ENCODE measurements around the gene C1QB.
A peak's percentile ranks its signal among the peaks of the same experiment; 100 is the strongest.
"Not testable (repeated sequence)": the region's sequence is repeated elsewhere in the genome, so short reads cannot be mapped to it uniquely, and the experiment has no call there.

C1QB gene

GRCh38 chr1:22697980-22698379, 44.9 kb downstream of the C1QB start:
- no peak for DNase-seq (ENCODE audit: extremely low spot score)
- ChIA-PET POLR2A (no interaction called here), CTCF (interaction anchor here (0.8 kb wide), 1 partner anchor 266 kb away, joined by 3 read pairs; no protein-coding TSS in a partner anchor)
- TF ChIP-seq, protein P1, sequence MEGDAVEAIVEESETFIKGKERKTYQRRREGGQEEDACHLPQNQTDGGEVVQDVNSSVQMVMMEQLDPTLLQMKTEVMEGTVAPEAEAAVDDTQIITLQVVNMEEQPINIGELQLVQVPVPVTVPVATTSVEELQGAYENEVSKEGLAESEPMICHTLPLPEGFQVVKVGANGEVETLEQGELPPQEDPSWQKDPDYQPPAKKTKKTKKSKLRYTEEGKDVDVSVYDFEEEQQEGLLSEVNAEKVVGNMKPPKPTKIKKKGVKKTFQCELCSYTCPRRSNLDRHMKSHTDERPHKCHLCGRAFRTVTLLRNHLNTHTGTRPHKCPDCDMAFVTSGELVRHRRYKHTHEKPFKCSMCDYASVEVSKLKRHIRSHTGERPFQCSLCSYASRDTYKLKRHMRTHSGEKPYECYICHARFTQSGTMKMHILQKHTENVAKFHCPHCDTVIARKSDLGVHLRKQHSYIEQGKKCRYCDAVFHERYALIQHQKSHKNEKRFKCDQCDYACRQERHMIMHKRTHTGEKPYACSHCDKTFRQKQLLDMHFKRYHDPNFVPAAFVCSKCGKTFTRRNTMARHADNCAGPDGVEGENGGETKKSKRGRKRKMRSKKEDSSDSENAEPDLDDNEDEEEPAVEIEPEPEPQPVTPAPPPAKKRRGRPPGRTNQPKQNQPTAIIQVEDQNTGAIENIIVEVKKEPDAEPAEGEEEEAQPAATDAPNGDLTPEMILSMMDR (IDR thresholded peaks at IDR 0.05; ENCODE audit: control extremely low read depth, extremely low read depth, low read depth, missing control alignments) = no peak

DNA sequence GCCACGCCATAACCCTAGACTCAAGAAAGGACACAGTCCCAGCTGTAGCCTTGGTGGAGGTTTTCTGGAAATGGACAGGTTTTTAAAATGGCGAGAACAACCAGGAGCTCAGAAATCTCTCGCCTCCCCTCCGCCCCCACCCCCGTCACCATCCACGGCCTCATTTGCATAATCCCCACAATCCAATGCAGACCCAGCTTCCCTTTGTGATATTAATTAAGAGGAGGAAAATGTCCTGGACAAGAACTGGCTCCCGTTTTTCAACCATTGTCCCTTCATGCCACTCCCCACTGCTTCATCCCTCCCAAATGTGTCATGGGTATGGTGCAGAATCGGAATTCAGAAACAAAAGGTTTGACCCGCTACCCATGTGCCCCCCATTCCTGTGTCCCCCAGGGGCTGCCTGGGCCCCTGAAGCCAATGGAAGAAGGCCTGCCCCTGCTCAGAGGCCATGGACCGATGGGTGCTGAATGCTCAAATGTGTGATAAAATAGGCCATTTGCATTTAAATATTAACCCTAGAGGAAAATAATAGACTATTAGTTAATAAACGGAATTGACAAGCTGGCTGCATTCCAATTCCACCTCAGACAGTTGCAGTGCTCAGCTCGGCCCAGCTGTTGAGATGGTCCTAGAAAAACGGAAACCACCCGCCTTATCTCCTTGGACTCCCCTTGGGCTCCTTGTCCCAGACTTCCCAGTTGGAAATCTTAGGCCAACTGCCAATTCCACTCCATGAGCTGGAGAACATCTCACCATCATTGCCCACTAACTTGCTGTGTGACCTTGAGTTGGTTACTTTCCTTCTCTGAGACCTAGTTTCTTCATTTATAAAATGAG, 46.9 kb downstream of the C1QB start:
- ChIA-PET CTCF (interaction anchor here (1.4 kb wide), 1 partner anchor 231 kb away, joined by 3 read pairs; no protein-coding TSS in a partner anchor), POLR2A (no interaction called here)
- no peak for DNase-seq (ENCODE audit: extremely low spot score)
- TF ChIP-seq, protein P1 (IDR thresholded peaks at IDR 0.05; ENCODE audit: control extremely low read depth, extremely low read depth, low read depth, missing control alignments) = no peak

GRCh38 chr1:22702296-22703085, 49.5 kb downstream of the C1QB start:
- TF ChIP-seq, protein P1 (IDR thresholded peaks at IDR 0.05; ENCODE audit: control extremely low read depth, extremely low read depth, low read depth, missing control alignments) = no peak
- CTCF ChIA-PET = interaction anchor here (1.2 to 4.4 kb wide), 8 partner anchors 7 to 264 kb away, joined by 3 to 38 read pairs (median 13); no protein-coding TSS in a partner anchor
- DNase-seq (ENCODE audit: extremely low spot score) = no peak
- POLR2A ChIA-PET = no interaction called here

DNA sequence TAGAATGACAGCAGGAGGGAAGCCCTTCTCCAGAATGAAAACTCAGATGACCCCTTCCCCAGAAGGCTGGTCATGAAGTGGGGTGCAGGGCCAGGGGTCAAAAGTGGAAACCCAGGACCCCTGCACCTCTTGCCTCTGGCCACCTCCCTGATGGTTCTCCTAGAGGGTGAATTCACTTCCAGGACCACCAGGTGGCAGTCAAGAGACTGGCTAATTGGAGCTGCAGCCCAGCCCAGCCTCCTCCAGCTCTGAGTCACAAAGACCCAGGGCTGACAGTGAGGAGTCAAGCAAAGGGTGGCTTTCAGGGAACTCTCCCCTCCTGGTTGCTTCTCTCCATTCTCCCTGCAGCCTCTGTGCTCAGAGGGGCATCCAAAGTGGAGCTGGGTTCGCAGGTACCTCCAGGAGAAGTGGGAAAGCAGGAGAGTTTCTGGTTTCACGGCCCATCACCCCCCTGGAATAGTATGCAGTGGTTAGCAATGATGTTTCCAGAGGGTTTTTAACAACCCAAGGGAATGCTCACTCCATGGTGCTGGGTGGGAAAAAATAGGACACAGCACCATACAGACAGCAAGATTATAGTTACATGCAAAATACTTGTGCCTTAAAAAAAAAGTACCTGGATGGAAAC, 51.5 kb downstream of the C1QB start:
- TF ChIP-seq, protein P1 (IDR thresholded peaks at IDR 0.05; ENCODE audit: control extremely low read depth, extremely low read depth, low read depth, missing control alignments) = peak; percentile 75
- ChIA-PET POLR2A (no interaction called here), CTCF (interaction anchor here (0.6 to 4.4 kb wide), 39 partner anchors 9 to 1446 kb away, joined by 3 to 38 read pairs (median 4); no protein-coding TSS in a partner anchor)
- DNase-seq (ENCODE audit: extremely low spot score) = peak; percentile 81

- TF ChIP-seq, protein P1 (IDR thresholded peaks at IDR 0.05; ENCODE audit: control extremely low read depth, extremely low read depth, low read depth, missing control alignments) = no peak
Observed at GRCh38 chr1:22705586-22705985, 52.5 kb downstream of the C1QB start.

DNA sequence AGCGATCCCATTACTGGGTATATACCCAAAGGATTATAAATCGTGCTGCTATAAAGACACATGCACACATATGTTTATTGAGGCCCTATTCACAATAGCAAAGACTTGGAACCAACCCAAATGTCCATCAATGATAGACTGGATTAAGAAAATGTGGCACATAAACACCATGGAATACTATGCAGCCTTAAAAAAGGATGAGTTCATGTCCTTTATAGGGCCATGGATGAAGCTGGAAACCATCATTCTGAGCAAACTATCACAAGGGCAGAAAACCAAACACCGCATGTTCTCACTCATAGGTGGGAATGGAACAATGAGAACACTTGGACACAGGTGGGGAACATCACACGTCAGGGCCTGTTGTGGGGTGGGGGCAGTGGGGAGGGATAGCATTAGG, 53.1 kb downstream of the C1QB start:
- POLR2A ChIA-PET; DNase-seq (ENCODE audit: extremely low spot score): not testable (repeated sequence)
- CTCF ChIA-PET = interaction anchor here (0.9 to 4.4 kb wide), 3 partner anchors 17 to 184 kb away, joined by 3 to 38 read pairs (median 28); no protein-coding TSS in a partner anchor

More at GRCh38 chr1:22705586-22705985, 52.5 kb downstream of the C1QB start:
- ChIA-PET CTCF (interaction anchor here (0.9 to 4.4 kb wide), 11 partner anchors 12 to 1447 kb away, joined by 3 to 38 read pairs (median 15); no protein-coding TSS in a partner anchor), POLR2A (no interaction called here)
- no peak for DNase-seq (ENCODE audit: extremely low spot score)

Measured in GM10248 (cell line).